ENCODE results near the gene HSPA4L. TPM values are rescaled to one million over a fixed set of nuclear protein-coding genes. Genes with fewer than 3 reads are reported as not detected.

The HSPA4L gene
- total RNA-seq, 1 experiment from 2014 or later = 6.9 TPM

- Mint-ChIP-seq H3K9me3 (no peaks in the 10 kb centered on the region), H3K4me3 (no peak overlapping the region), H3K27me3 (ENCODE audit: low read depth) (peaks cover 41% of the 10 kb centered on the region), H3K4me1 (peaks cover 20% of the 10 kb centered on the region), H3K27ac (no peak overlapping the region), H3K36me3 (no peaks in the 10 kb centered on the region)
- CTCF ChIA-PET = no interaction called here
- TF ChIP-seq ZNF317 (CRISPR knock-in tag; IDR thresholded peaks at IDR 0.05; ENCODE audit: borderline replicate concordance, low read depth) = no peak
- ATAC-seq (no peak), DNase-seq (ENCODE audit: low spot score) (no peak)
- POLR2A ChIA-PET = no interaction called here
Measured at GRCh38 chr4:127778102-127778501, 4.0 kb upstream of the HSPA4L start.

- Mint-ChIP-seq H3K27me3 (ENCODE audit: low read depth) (peaks cover 56% of the 10 kb centered on the region), H3K9me3 (no peaks in the 10 kb centered on the region), H3K36me3 (no peaks in the 10 kb centered on the region), H3K4me1 (peaks cover 38% of the 10 kb centered on the region), H3K4me3 (peak overlapping the region; percentile 40; the same call in 1 of the 2 replicates), H3K27ac (no peak overlapping the region)
- CTCF ChIA-PET = no interaction called here
- DNase-seq (ENCODE audit: low spot score) (no peak), ATAC-seq (no peak)
- TF ChIP-seq SMAD3 (CRISPR knock-in tag; IDR thresholded peaks at IDR 0.05; ENCODE audit: borderline replicate concordance) = no peak
- no peak for TF ChIP-seq ZNF232 (CRISPR knock-in tag; IDR thresholded peaks at IDR 0.05)
- TF ChIP-seq CTCF (IDR thresholded peaks at IDR 0.05) = no peak
- TF ChIP-seq NFE2L1 (CRISPR knock-in tag; IDR thresholded peaks at IDR 0.05) = no peak
- no peak for TF ChIP-seq CDX4 (CRISPR knock-in tag; IDR thresholded peaks at IDR 0.05; ENCODE audit: borderline replicate concordance)
- no peak for TF ChIP-seq SMAD4 (CRISPR knock-in tag; IDR thresholded peaks at IDR 0.05)
- TF ChIP-seq ESRRA (CRISPR knock-in tag; IDR thresholded peaks at IDR 0.05; ENCODE audit: borderline replicate concordance) = no peak
- no peak for TF ChIP-seq AR (CRISPR knock-in tag; IDR thresholded peaks at IDR 0.05)
- no peak for TF ChIP-seq STAT6 (CRISPR knock-in tag; conservative IDR thresholded peaks at IDR 0.05; ENCODE audit: low read depth)
- TF ChIP-seq, protein P1, sequence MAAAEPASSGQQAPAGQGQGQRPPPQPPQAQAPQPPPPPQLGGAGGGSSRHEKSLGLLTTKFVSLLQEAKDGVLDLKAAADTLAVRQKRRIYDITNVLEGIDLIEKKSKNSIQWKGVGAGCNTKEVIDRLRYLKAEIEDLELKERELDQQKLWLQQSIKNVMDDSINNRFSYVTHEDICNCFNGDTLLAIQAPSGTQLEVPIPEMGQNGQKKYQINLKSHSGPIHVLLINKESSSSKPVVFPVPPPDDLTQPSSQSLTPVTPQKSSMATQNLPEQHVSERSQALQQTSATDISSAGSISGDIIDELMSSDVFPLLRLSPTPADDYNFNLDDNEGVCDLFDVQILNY (CRISPR knock-in tag; IDR thresholded peaks at IDR 0.05) = no peak
- no peak for TF ChIP-seq GABPB1 (CRISPR knock-in tag; IDR thresholded peaks at IDR 0.05)
- POLR2A ChIA-PET = no interaction called here
Measured at GRCh38 chr4:127780598-127780997, 1.5 kb upstream of the HSPA4L start.
